HG02763 (cell line): Measurements from ENCODE around the gene C10orf71.

Source experiments
- ATAC-seq: cut with Tn5 transposase; IDR thresholded peaks from one replicate; pipeline ENCODE4 v1.9.1; 2021; ENCODE audit warnings: mild to moderate bottlenecking, moderate library complexity; ENCODE audit not compliant: unreplicated experiment

The C10orf71 gene

DNA sequence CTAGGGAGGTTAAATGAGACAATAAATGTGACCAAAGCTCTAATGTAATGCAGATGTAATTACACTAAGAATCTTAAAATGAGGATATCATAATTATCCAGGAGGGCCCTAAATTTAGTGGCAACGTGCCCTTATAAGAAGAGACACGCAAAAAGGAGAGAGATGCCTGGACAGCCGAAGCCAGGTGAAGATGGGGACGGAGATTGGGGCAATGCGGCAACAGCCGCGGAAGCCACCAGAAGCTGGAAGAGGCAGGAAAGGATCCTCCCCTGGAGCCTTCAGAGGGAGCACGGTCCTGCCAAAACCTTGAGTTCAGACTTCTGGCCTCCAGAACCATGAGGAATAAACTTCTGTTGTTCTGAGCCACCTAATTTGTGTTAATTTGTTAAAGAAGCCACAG, 25.3 kb upstream of the C10orf71 start:
- no peak for ATAC-seq

- no peak for ATAC-seq
Observed at GRCh38 chr10:49274886-49275285, 24.1 kb upstream of the C10orf71 start.

GRCh38 chr10:49275896-49276295, 23.1 kb upstream of the C10orf71 start:
- ATAC-seq: no peak

DNA sequence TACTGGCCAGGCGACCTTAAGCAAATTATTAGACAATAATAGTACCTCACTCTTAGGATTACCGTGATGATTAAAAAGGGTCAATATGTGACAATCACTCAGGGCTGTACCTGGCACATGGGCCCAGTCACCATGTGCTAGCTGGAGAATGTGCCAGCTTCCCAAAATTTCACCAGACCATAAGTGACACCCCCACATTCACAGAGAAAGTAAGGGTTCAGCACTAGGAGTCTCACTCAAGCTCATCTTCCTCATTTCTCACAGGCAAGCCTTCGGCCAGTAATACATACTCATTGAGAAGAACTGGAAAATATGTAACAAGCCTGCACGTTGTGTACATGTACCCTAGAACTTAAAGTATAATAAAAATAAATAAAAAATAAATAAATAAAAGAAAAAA, 22.4 kb upstream of the C10orf71 start:
- ATAC-seq: no peak

GRCh38 chr10:49277973-49278372, 21.0 kb upstream of the C10orf71 start:
- ATAC-seq: no peak

DNA sequence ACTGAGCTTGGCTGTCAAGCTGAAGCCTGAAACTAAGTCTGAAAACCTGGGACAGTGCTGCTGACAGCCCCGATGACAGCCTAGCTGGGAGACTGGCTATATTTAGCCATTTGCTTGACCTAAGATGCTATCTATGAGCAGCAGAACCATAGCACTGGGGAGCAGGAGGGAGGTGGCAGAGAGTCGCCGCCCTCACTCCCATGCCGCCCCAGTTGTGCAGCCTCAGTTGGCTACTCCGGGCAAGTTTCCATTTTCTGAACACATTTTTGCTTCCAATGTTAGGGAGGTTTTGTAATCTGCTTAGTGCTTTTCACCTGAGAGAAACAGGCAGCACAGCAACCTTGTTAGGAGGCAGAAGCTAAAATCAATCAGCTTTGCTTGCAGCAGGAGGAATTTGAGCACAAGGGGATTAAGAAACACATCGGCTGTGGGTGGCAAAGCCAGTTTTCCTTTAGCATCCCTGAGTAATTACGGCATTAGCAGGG, 20.4 kb upstream of the C10orf71 start:
- no peak for ATAC-seq

DNA sequence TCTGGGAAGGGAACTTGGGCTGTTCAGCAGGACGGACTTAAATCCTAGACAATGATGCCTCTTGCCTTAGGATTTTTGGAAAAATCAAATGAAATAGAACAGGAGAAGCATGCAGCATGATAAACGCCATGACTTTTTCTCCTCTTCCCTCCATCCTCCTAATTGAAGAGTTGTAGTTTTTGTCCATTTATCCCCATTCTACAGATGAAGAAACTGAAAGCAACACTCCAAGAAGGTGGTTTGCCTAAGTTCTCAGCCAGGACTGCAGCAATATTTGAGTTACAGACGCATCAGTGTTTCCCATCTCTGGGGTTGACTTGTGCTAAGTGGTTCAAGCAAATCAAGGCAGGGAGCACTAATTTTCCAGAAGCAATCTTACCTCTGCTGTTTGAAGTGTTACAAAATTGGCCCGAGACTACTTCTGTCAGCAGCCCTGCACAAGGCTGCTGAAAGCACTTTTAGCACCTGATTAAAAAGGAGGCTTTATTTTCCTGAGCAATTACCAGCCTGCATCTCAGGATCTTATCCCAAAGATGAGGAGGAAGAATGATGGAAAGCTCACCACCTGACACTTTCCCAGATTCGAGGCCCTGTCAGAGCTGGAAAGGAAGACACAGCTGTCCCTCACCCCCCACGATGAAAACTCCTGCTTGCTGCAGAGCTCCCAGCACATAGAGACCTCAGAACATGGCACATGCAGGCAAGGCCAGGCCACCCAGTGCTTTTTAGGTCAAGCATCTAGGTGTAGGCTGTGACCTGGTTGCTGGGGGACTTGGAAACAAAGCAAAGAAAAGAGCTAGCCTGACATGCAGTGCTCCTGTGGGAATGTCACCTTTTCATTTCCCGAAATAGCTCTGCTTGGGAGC, 19.7 kb upstream of the C10orf71 start:
- ATAC-seq: no peak

- no peak for ATAC-seq
Observed at GRCh38 chr10:49280001-49280408, 19.0 kb upstream of the C10orf71 start.

- no peak for ATAC-seq
Observed at GRCh38 chr10:49281461-49281860, 17.5 kb upstream of the C10orf71 start.

DNA sequence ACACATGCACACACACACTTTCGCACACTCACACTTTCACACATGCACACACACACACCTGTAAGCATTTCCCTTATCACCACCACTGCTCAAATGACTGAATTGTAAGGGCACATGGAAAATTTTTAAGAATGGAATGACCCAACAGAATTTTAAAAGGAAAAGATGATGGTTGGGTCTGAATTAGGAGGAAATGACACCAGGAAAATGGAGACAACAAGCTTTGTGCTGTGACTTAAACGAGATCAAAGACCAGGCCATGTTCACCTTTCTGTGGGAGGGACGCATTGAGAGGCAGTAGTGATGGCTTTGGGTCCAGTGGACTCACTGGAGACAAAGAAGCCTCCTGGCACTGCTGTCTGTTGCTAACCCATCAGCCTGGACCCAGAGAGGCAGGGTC, 16.7 kb upstream of the C10orf71 start:
- ATAC-seq: no peak

DNA sequence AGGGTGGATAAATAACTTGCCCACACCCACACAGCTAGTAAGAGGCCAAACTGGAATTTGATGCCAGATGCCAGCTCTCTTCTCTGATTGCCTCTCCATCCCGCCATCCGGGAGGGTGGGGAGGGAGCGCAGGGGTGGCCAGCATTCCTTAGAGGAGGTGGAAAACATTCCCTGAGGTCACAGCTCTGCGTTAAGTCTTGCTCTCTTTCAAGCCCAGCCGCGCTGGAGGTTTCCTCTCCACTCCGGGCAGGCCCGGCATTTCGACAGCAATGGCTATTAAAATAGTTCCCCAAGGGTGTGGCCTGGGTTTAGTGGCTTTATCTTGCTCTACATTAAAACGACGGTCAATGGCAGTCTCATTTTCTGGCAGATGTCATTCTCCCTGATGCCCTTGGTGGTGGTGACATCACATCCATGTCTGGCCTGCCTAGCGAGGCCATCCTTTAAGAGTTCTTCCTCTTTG, 16.1 kb upstream of the C10orf71 start:
- no peak for ATAC-seq

DNA sequence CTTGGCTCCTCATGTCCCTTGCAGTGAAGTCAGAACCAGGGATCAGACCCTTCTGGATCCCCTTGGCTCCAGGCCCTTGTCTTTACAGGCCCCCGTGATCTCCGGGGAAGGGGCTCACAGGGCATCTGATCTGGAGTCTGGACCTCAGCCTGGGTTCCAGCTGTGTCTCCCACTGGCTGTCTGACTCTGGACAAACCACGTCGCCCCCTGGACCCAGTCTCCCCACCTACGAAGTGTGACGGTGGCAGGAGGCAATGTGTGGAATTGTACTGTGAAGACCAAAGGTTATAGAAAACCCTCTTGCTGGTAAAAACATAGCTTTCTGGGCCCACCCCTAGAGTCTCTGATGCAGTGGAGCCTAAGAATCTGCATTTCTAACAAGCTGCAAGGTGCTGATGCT, 15.5 kb upstream of the C10orf71 start:
- ATAC-seq: no peak

DNA sequence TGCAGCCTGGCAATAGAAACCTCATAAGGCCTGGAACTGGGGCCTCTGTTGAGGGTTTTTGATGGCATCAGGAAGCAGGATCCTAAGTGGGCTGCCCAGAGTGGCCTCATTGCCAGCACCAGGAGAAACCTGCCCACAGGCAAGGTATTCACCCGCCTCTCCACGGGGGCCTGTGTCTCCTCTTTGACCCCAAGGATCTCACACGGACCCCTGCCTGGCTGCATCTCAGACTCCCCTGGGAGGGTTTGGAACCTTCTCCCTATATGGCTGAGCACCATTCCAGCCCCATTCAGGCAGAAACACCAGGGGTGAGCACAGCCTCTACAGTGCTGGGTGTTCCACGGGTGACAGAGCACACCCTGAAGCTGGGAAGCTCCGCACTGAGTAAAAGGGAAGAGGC, 14.6 kb upstream of the C10orf71 start:
- no peak for ATAC-seq

DNA sequence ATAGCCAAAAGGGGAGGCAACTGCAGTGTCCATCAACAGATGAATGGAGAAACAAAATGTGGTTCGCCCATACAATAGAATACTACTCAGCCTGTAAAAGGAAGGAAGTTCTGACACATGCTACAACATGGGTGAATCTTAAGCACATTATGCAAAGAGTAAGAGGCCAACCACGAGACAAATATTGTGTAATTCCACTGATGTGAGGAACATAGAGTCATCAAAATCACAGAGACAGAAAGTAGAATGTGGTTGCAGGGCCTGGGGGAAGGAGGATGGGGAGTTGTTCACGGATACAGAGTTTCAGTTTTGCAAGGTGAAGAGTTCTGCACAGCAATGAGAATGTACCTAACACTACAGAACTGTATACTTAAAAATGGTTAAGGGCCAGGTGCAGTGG, 13.7 kb upstream of the C10orf71 start:
- no peak for ATAC-seq

- ATAC-seq: no peak
Observed at GRCh38 chr10:49286686-49287085, 12.3 kb upstream of the C10orf71 start.

DNA sequence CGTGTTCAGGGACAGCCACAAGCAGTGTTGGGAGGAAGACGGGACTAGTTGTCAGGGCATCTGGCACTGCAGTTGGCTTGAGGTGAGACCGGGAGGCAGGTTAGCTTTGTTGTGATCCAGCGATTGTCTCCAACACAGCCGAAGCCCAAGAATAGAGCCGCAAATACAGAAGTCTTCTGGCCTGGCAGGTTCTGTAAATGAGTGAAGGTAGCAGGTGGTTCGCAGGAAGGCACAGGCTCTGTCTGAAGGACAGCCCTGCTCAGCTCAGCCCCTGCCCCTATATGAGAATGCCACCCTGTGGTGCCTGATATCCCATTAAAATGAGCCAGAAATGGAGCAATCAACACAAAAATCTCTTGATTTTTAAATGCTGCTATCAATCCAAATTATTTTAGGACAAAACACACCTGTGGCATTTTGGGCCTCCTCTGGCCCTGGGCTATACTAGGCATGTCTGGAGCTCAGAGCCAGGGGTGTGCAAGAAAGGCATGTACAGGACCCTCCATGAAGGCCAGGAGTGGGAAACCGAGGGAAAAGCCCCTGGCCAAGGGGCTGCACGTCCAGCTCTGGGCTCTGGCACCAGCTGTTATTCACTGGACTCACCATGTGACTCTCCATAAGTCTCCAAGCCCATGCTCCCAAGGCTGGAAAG, 11.2 kb upstream of the C10orf71 start:
- ATAC-seq: no peak

- ATAC-seq: no peak
Observed at GRCh38 chr10:49288341-49289065, 10.5 kb upstream of the C10orf71 start.

GRCh38 chr10:49289480-49289879, 9.5 kb upstream of the C10orf71 start:
- no peak for ATAC-seq

- no peak for ATAC-seq
Observed at GRCh38 chr10:49290131-49290530, 8.8 kb upstream of the C10orf71 start.

DNA sequence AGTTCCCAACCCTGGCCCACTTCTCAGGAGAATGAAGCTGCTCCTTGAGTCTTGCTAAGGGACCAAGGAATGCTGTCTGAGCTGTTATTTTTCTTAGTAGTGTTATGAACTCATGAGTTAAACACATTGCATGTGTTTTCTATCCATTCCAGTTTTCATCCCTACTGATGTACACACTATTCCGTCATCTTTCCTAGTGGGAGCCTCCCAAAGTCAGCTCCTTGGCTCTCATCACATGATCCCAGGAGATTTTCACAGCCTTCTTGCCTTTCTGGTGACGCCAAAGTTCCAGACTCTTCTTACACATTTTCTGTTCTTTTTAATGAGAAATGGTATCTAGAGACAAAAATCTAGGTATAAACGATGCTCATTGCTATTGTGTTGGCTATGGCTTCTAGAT, 8.4 kb upstream of the C10orf71 start:
- no peak for ATAC-seq

- no peak for ATAC-seq
Observed at GRCh38 chr10:49292565-49293207, 6.3 kb upstream of the C10orf71 start.
